Chondrocyte (in vitro differentiated cells): ENCODE results near the gene PLXDC2. TPM values are rescaled to one million over a fixed set of nuclear protein-coding genes. Genes with fewer than 3 reads are reported as not detected.

Experiments used
- DNase-seq: peaks from one replicate; pipeline ENCODE4 v3.0.0; 2021; ENCODE audit warnings: mixed read lengths, low spot score
- H3K27ac Mint-ChIP-seq: one replicate; pipeline ENCODE4 v1.8.0; 2021; ENCODE audit warnings: mild to moderate bottlenecking, moderate library complexity, mixed read lengths; ENCODE audit not compliant: unreplicated experiment
- H3K27me3 Mint-ChIP-seq: 2 replicates; pipeline ENCODE4 v1.8.0; 2021; ENCODE audit warnings: low read depth, mixed read lengths
- H3K36me3 Mint-ChIP-seq: 2 replicates; pipeline ENCODE4 v1.8.0; 2021; ENCODE audit warnings: low read depth, mixed read lengths
- H3K4me1 Mint-ChIP-seq: 2 replicates; pipeline ENCODE4 v1.8.0; 2021; ENCODE audit warnings: low read depth, mild to moderate bottlenecking, mixed read lengths
- H3K4me3 Mint-ChIP-seq: one replicate; pipeline ENCODE4 v1.8.0; 2021; ENCODE audit warnings: mild to moderate bottlenecking, moderate library complexity, mixed read lengths; ENCODE audit not compliant: unreplicated experiment
- H3K9me3 Mint-ChIP-seq: 2 replicates; pipeline ENCODE4 v1.8.0; 2021; ENCODE audit warnings: low read depth, mixed read lengths
- CTCF ChIP-seq: fragments of 200-600 bp; sonication (generic); IDR thresholded peaks from 2 replicates; pipeline ENCODE4 v1.5.0; 2021; ENCODE audit warnings: antibody characterized with exemption, mild to moderate bottlenecking, moderate library complexity
- total RNA-seq: library from RNA; stranded (reverse); gene quantifications from 3 replicates; pipeline ENCODE4 v1.2.1, GENCODE V29; 2021

The PLXDC2 gene
- total RNA-seq, 1 donor from 2014 or later = 88.5 TPM

- H3K4me3 Mint-ChIP-seq = no peak overlapping the region
- H3K36me3 Mint-ChIP-seq = peaks cover 12% of the 10 kb centered on the region
- H3K27ac Mint-ChIP-seq = no peak overlapping the region
- no peaks in the 10 kb centered on the region for H3K9me3 Mint-ChIP-seq
- H3K27me3 Mint-ChIP-seq = no peaks in the 10 kb centered on the region
- no peak for DNase-seq
- TF ChIP-seq CTCF = no peak
- peaks cover 65% of the 10 kb centered on the region for H3K4me1 Mint-ChIP-seq
Measured at GRCh38 chr10:20005638-20006037, 189.4 kb downstream of the PLXDC2 start.

- TF ChIP-seq CTCF = no peak
- Mint-ChIP-seq H3K36me3 (peaks cover 12% of the 10 kb centered on the region), H3K9me3 (no peaks in the 10 kb centered on the region), H3K27me3 (no peaks in the 10 kb centered on the region), H3K27ac (no peak overlapping the region), H3K4me1 (peaks cover 67% of the 10 kb centered on the region), H3K4me3 (no peak overlapping the region)
- DNase-seq = no peak
Measured at GRCh38 chr10:20006169-20006870, 190.1 kb downstream of the PLXDC2 start.

- H3K36me3 Mint-ChIP-seq = peaks cover 8% of the 10 kb centered on the region
- H3K4me1 Mint-ChIP-seq = peaks cover 68% of the 10 kb centered on the region
- no peak for DNase-seq
- H3K27me3 Mint-ChIP-seq = no peaks in the 10 kb centered on the region
- no peak overlapping the region for H3K4me3 Mint-ChIP-seq
- no peak for TF ChIP-seq CTCF
- H3K27ac Mint-ChIP-seq = peak overlapping the region; percentile 53
- no peaks in the 10 kb centered on the region for H3K9me3 Mint-ChIP-seq
Measured at GRCh38 chr10:20007426-20007825, 191.2 kb downstream of the PLXDC2 start.

GRCh38 chr10:20013991-20014750, 197.9 kb downstream of the PLXDC2 start:
- no peaks in the 10 kb centered on the region for H3K9me3 Mint-ChIP-seq
- DNase-seq = no peak
- H3K4me3 Mint-ChIP-seq = no peak overlapping the region
- H3K36me3 Mint-ChIP-seq = peaks cover 4% of the 10 kb centered on the region
- H3K27ac Mint-ChIP-seq = no peak overlapping the region
- peaks cover 41% of the 10 kb centered on the region for H3K4me1 Mint-ChIP-seq
- no peaks in the 10 kb centered on the region for H3K27me3 Mint-ChIP-seq
- TF ChIP-seq CTCF = no peak

- no peak for DNase-seq
- H3K27ac Mint-ChIP-seq = peak overlapping the region; percentile 57
- H3K4me1 Mint-ChIP-seq = peaks cover 21% of the 10 kb centered on the region
- H3K27me3 Mint-ChIP-seq = no peaks in the 10 kb centered on the region
- H3K9me3 Mint-ChIP-seq = no peaks in the 10 kb centered on the region
- H3K4me3 Mint-ChIP-seq = no peak overlapping the region
- TF ChIP-seq CTCF = no peak
- peaks cover 4% of the 10 kb centered on the region for H3K36me3 Mint-ChIP-seq
Measured at GRCh38 chr10:20017961-20018360, 201.7 kb downstream of the PLXDC2 start.
